Esophagus muscularis mucosa (tissue), 4 donors: ENCODE measurements around the gene RFFL. TPM values are rescaled to one million over a fixed set of nuclear protein-coding genes. Genes with fewer than 3 reads are reported as not detected.

Experiments
- DNase-seq: peaks from one replicate; pipeline ENCODE4 v3.0.0-alpha.2; 2017; ENCODE audit errors: extremely low spot score
- H3K27ac ChIP-seq, 4 donors: fragments of 200-600 bp; sonication (generic); replicated peaks in 1 of 4; 1 replicate in 3 of 4; 2 replicates in 1 of 4; pipeline ENCODE4 v1.5.1; 2016 to 2019; ENCODE audit warnings: mild to moderate bottlenecking in 1 of 4
- H3K27me3 ChIP-seq, 4 donors: fragments of 200-600 bp; sonication (generic); one replicate each; pipeline versions ENCODE4 v1.5.1 to v1.6.0; 2016 to 2019
- H3K36me3 ChIP-seq, 4 donors: fragments of 200-600 bp; sonication (generic); one replicate each; pipeline ENCODE4 v1.5.1; 2016 to 2019
- H3K4me1 ChIP-seq, 4 donors: fragments of 200-600 bp; sonication (generic); one replicate each; pipeline ENCODE4 v1.5.1; 2016 to 2019
- H3K4me3 ChIP-seq, 4 donors: fragments of 200-600 bp; sonication (generic); 1 replicate in 2 of 4; 2 replicates in 2 of 4; pipeline ENCODE4 v1.5.1; 2016 to 2019; ENCODE audit warnings: mild to moderate bottlenecking in 4 of 4, moderate library complexity in 1 of 4
- H3K9me3 ChIP-seq, 4 donors: fragments of 200-600 bp; sonication (generic); 1 replicate in 3 of 4; 2 replicates in 1 of 4; pipeline ENCODE4 v1.5.1; 2016 to 2019
- EP300 ChIP-seq: sonication (generic); formaldehyde crosslinking; IDR thresholded peaks from one replicate; pipeline ENCODE4 v1.6.1; 2017; ENCODE audit warnings: antibody characterized with exemption
- POLR2A ChIP-seq: fragments of 450-650 bp; IDR thresholded peaks from one replicate; pipeline ENCODE4 v1.6.1; 2017; ENCODE audit warnings: antibody characterized with exemption, moderate library complexity, mild to moderate bottlenecking, low read depth
- POLR2AphosphoS5 ChIP-seq, 2 donors: sonication (generic); formaldehyde crosslinking; IDR thresholded peaks; one replicate each; pipeline ENCODE4 v1.6.1; 2017; ENCODE audit warnings: antibody characterized with exemption in 2 of 2
- WGBS: methylation state at CpG from one replicate; pipeline ENCODE4 v1.1.5; 2018; 5-methylcytosine and 5-hydroxymethylcytosine counted together
- intact Hi-C: fragments of 100-400 bp; cut with DNase I; formaldehyde crosslinking; loops from one replicate; pipeline ENCODE4 v1.15.1; 2023
- total RNA-seq, 4 donors: library from RNA; depleted of rRNA; stranded (reverse); fragments of >200 nt; gene quantifications; one replicate each; pipeline versions ENCODE4 v1.1.0 to v1.2.1, GENCODE V29; 2016
- TF ChIP-seq, protein P1 (sequence below), 3 experiments: fragments of 200-600 bp in 2 of 3; fragments of 450-650 bp in 1 of 3; sonication (generic) in 2 of 3; IDR thresholded peaks; one replicate each; pipeline ENCODE4 v1.5.1; 2017 to 2019; ENCODE audit warnings: antibody characterized with exemption in 3 of 3, mild to moderate bottlenecking in 2 of 3, moderate library complexity in 1 of 3

Gene RFFL
- total RNA-seq, 4 donors from 2014 or later, result 19.5 to 40.9 (median 33.3) TPM

DNA sequence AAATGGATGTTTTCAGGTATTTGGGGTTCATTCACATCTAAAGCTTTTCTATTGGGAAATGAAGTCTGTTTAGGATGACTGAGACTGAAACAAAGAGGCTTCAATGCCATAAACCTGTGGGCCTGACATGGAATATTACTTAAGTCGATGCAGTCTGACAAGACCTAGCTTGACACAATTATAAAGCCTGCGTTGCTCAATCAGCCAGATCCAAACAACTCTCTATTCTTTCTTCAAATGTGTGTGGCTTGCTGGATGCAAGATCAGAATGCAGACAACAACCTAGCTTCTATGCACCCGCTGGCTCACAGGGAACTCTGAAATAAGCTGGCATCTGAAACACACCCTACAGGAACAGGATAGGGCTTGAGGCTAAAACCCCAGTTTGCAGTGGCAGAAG is 40.0 kb downstream of the RFFL start:
- H3K27me3 ChIP-seq, result no peaks in the 10 kb centered on the region
- peak overlapping the region; percentile 69 to 77 (median 75) for H3K27ac ChIP-seq
- H3K36me3 ChIP-seq, result peaks cover 12 to 58% (median 28%) of the 10 kb centered on the region in 4 donors
- no peak overlapping the region for H3K4me3 ChIP-seq
- no peaks in the 10 kb centered on the region for H3K9me3 ChIP-seq
- no peak for DNase-seq
- TF ChIP-seq POLR2AphosphoS5 (IDR thresholded peaks at IDR 0.05) (no peak), EP300 (no peak), POLR2A (no peak)
- TF ChIP-seq, protein P1, sequence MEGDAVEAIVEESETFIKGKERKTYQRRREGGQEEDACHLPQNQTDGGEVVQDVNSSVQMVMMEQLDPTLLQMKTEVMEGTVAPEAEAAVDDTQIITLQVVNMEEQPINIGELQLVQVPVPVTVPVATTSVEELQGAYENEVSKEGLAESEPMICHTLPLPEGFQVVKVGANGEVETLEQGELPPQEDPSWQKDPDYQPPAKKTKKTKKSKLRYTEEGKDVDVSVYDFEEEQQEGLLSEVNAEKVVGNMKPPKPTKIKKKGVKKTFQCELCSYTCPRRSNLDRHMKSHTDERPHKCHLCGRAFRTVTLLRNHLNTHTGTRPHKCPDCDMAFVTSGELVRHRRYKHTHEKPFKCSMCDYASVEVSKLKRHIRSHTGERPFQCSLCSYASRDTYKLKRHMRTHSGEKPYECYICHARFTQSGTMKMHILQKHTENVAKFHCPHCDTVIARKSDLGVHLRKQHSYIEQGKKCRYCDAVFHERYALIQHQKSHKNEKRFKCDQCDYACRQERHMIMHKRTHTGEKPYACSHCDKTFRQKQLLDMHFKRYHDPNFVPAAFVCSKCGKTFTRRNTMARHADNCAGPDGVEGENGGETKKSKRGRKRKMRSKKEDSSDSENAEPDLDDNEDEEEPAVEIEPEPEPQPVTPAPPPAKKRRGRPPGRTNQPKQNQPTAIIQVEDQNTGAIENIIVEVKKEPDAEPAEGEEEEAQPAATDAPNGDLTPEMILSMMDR (IDR thresholded peaks at IDR 0.05), result no peak
- intact Hi-C loops, result loop anchor here (5.0 kb wide), 1 partner anchor 39 kb away; the partner anchor contains the start of gene RFFL
- 97% methylated on average over 3 of the region's 3 CpGs for WGBS
- peaks cover 23 to 29% (median 26%) of the 10 kb centered on the region in 4 donors for H3K4me1 ChIP-seq

DNA sequence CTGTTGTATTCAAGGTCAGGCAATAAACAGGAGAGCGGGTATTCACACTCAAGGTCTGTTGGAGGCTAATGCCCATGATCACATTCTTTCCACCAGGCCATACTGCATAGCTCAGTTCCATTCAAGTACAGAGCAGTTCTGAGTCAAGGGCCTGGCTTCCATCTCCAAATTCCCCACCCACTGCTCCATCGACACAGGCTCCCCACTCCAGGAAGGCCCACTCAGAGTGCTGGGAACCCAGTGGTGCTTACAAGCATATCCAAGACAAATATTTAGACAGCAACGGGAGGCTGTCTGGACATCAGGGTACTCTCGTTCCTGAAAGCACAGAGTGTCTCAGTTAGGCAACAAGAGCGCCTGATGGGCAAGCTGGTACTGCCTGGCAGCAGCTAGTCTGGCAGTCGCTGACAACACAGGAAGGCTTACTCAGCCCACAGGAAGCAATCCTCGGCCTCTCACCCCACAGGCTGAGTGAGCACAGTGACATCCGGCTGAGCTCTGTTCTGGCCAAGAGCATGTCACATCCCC is 40.9 kb downstream of the RFFL start:
- Histone ChIP-seq H3K36me3 (peaks cover 12 to 64% (median 30%) of the 10 kb centered on the region in 4 donors), H3K27me3 (no peaks in the 10 kb centered on the region), H3K4me1 (peaks cover 23 to 29% (median 25%) of the 10 kb centered on the region in 4 donors), H3K4me3 (no peak overlapping the region), H3K9me3 (no peaks in the 10 kb centered on the region), H3K27ac (peak overlapping the region; percentile 69 to 77 (median 75))
- 19% methylated on average over 8 of the region's 8 CpGs for WGBS
- intact Hi-C loops, result loop anchor here (5.0 kb wide), 1 partner anchor 40 kb away; the partner anchor contains the start of gene RFFL
- TF ChIP-seq, protein P1 (IDR thresholded peaks at IDR 0.05), result peak in 1 of 3 experiments; percentile 32
- TF ChIP-seq POLR2AphosphoS5 (IDR thresholded peaks at IDR 0.05) (peak; percentile 85 to 87), POLR2A (no peak), EP300 (peak; percentile 81)
- peak; percentile 93 for DNase-seq

DNA sequence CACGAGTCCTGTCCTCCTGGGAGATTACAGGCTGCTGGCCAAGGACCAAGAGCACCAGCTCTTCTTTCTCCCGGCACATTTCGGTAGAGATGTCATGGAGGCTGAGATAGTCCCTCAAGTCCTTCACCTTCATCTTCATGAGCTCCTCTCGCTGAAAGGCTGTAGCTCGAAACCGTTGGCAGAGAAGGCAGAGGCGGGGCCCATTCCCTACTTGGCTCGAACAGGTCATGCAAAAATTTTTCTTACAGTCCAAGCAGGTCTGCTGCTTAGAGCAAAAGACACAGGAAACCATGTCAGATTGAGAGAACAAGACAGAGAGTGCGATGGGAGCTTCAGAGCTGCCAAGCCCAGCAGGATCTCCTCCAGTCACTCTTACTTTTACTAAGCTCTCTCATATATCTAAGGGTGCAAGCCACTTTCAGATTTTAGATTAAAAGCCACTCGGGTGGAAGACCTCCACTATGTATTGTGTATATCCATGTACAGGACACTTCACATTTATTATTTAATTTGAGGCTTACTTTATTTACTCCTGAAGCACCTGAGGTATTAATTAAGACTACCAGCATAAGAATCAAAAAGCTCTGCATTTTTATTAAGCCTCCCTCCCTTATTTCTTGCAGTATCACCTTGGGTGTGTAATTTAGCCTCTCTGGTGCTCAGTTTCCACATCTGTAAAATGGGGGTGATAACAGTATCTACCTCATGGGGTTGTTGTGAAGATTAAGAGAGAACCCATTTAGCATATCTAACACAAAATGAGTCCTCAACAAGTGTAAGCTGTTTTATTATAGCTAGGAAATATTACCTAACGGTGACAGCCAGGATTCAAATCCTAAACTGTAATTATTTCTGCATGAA is 41.8 kb downstream of the RFFL start:
- DNase-seq, result no peak
- H3K4me3 ChIP-seq, result no peak overlapping the region
- TF ChIP-seq POLR2AphosphoS5 (IDR thresholded peaks at IDR 0.05), result no peak
- TF ChIP-seq EP300, result no peak
- TF ChIP-seq POLR2A, result no peak
- TF ChIP-seq, protein P1 (IDR thresholded peaks at IDR 0.05), result no peak
- WGBS, result 89% methylated on average over 11 of the region's 11 CpGs
- intact Hi-C loops, result loop anchor here (5.0 kb wide), 1 partner anchor 41 kb away; the partner anchor contains the start of gene RFFL
- H3K27me3 ChIP-seq, result no peaks in the 10 kb centered on the region
- H3K27ac ChIP-seq, result peak overlapping the region; percentile 69 to 77 (median 75)
- H3K9me3 ChIP-seq, result no peaks in the 10 kb centered on the region
- peaks cover 23 to 29% (median 25%) of the 10 kb centered on the region in 4 donors for H3K4me1 ChIP-seq
- H3K36me3 ChIP-seq, result peaks cover 12 to 73% (median 38%) of the 10 kb centered on the region in 4 donors

DNA sequence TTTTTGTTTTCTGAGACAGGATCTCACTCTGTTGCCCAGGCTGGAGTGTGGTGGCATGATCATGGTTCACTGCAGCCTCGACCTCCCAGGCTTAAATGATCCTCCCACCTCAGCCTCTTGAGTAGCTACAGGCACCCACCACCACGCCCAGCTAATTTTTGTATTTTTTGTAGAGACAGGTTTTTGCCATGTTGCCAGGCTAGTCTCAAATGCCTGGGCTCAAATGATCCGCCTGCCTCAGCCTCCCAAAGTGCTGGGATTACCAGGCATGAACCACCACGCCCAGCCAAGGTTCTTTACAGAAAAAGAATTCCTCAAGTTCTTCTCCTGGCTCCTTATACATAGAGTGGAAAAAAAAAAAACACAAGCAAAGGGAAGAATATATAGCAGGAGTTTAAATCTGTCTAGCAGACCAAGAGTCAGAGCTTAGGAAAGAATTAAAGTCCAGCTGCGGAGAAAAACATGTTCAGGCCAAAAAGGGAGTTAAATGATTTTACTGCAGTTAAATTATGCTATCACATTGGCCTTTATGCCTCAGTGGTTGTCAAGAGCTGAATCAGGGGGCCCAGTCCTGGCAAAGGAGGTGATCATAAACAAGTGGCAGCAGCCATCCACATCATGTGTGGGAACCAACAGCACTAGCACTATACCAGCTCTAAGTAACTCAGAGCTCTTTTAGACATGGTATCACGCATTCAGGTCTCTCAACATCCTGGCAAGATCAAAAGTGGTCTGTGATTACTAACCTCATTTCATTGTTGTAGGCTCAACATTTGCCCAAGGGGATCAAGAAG is 43.9 kb downstream of the RFFL start:
- intact Hi-C loops, result loop anchor here (5.0 kb wide), 1 partner anchor 43 kb away; the partner anchor contains the start of gene RFFL

More for the DNA sequence above, 43.9 kb downstream of the RFFL start:
- Histone ChIP-seq H3K36me3 (peaks cover 19 to 75% (median 46%) of the 10 kb centered on the region in 4 donors), H3K9me3 (no peaks in the 10 kb centered on the region), H3K4me1 (peaks cover 23 to 29% (median 25%) of the 10 kb centered on the region in 4 donors), H3K27ac (no peak overlapping the region), H3K4me3 (no peak overlapping the region), H3K27me3 (no peaks in the 10 kb centered on the region)
- 93% methylated on average over 6 of the region's 6 CpGs for WGBS
- no peak for DNase-seq
- TF ChIP-seq, protein P1 (IDR thresholded peaks at IDR 0.05), result no peak
- TF ChIP-seq POLR2AphosphoS5 (IDR thresholded peaks at IDR 0.05), result no peak
